ENCODE data around the gene FLT4. TPM values are rescaled to one million over a fixed set of nuclear protein-coding genes. Genes with fewer than 3 reads are reported as not detected.

Gene FLT4
- total RNA-seq, 1 experiment from 2014 or later = 6.3 TPM

DNA sequence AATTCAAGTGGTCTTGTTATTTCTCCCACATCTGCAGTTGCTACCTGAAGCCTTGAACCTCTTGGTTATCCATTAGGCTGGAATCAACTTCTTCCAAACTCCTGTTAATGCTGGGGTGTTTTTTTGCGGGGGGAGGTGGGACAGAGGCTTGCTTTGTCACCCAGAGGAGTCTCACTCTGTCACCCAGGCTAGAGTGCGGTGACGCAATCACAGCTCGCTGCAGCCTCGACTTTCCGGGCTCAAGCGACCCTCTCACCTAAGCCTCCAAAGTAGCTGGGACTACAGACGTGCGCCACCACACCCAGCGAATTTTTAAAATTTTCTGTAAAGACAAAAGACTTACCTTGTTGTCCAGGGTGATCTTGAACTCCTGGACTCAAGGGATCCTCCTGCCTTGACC is 62.5 kb downstream of the FLT4 start:
- no peak overlapping the region for H3K4ac ChIP-seq (ENCODE audit: low read depth, low read length)
- no peaks in the 10 kb centered on the region for H3K4me1 ChIP-seq (ENCODE audit: insufficient read depth, low read length)
- no peak overlapping the region for H2AFZ ChIP-seq (ENCODE audit: low read length)
- H3K4me2 ChIP-seq (ENCODE audit: insufficient read depth, insufficient read length, low read length) = no peak overlapping the region
- no peak overlapping the region for H3K27ac Mint-ChIP-seq
- H3K14ac ChIP-seq (ENCODE audit: insufficient read depth, low read length) = no peak overlapping the region
- H4K20me1 ChIP-seq (ENCODE audit: control insufficient read depth, insufficient read depth, insufficient read length) = no peaks in the 10 kb centered on the region
- H4K5ac ChIP-seq (ENCODE audit: insufficient read length, low read depth, low read length) = no peak overlapping the region
- H3K23me2 ChIP-seq (ENCODE audit: insufficient read length, low read depth, low read length, poor library complexity, severe bottlenecking) = peaks cover 10% of the 10 kb centered on the region
- no peak overlapping the region for H3T11ph ChIP-seq (ENCODE audit: low read length)
- no peak overlapping the region for H2BK5ac ChIP-seq (ENCODE audit: insufficient read length, low read length)
- peaks cover 65% of the 10 kb centered on the region for H3K27me3 Mint-ChIP-seq (ENCODE audit: low read depth)
- H3K79me2 ChIP-seq (ENCODE audit: insufficient read depth, low read length) = no peaks in the 10 kb centered on the region
- no peak overlapping the region for H3K9ac ChIP-seq (ENCODE audit: extremely low read depth, insufficient read length, low read length)
- H2BK12ac ChIP-seq (ENCODE audit: insufficient read length, low read depth, low read length) = no peak overlapping the region
- no peak for DNase-seq
- no peak overlapping the region for H2BK15ac ChIP-seq (ENCODE audit: low read depth, low read length)
- H3K4me3 Mint-ChIP-seq = no peak overlapping the region
- no peak overlapping the region for H4K8ac ChIP-seq (replicated peaks; ENCODE audit: insufficient read length, low read depth, low read length)
- WGBS (ENCODE audit: extremely low coverage, insufficient read length, low lambda C conversion rate) = no CpG with 5 or more reads among the region's 10 CpGs
- H3K23ac ChIP-seq (ENCODE audit: insufficient read length, low read depth, low read length) = no peak overlapping the region
- H3K36me3 Mint-ChIP-seq (ENCODE audit: insufficient read depth in 1 of 3, low read depth in 3 of 3) = no peaks in the 10 kb centered on the region; a peak in 1 of 7 replicates
- no peaks in the 10 kb centered on the region for H3K9me3 ChIP-seq (ENCODE audit: control insufficient read depth, low read depth, low read length)
- H3K18ac ChIP-seq (ENCODE audit: insufficient read length, low read depth, low read length) = no peak overlapping the region
- no peaks in the 10 kb centered on the region for H3K9me3 Mint-ChIP-seq
- H2AK5ac ChIP-seq (ENCODE audit: insufficient read length, low read length) = no peak overlapping the region
- no peaks in the 10 kb centered on the region for H3K79me1 ChIP-seq (ENCODE audit: insufficient read depth, low read depth, low read length, poor library complexity, severe bottlenecking)
- H4K91ac ChIP-seq (ENCODE audit: insufficient read length, low read depth, low read length) = no peak overlapping the region
- no peak overlapping the region for H3K27ac ChIP-seq (ENCODE audit: insufficient read length, low read depth, low read length)
- H3K56ac ChIP-seq (ENCODE audit: insufficient read length, low read depth, low read length) = no peak overlapping the region
- H3K4me1 Mint-ChIP-seq = peaks cover 3 to 6% of the 10 kb centered on the region in 2 experiments; a peak in 3 of 4 replicates
- no peak overlapping the region for H2BK20ac ChIP-seq (ENCODE audit: low read depth, low read length, poor library complexity, severe bottlenecking)
- H3K27me3 ChIP-seq (ENCODE audit: insufficient read depth, low read length) = peaks cover 27% of the 10 kb centered on the region
- TF ChIP-seq, protein P1, sequence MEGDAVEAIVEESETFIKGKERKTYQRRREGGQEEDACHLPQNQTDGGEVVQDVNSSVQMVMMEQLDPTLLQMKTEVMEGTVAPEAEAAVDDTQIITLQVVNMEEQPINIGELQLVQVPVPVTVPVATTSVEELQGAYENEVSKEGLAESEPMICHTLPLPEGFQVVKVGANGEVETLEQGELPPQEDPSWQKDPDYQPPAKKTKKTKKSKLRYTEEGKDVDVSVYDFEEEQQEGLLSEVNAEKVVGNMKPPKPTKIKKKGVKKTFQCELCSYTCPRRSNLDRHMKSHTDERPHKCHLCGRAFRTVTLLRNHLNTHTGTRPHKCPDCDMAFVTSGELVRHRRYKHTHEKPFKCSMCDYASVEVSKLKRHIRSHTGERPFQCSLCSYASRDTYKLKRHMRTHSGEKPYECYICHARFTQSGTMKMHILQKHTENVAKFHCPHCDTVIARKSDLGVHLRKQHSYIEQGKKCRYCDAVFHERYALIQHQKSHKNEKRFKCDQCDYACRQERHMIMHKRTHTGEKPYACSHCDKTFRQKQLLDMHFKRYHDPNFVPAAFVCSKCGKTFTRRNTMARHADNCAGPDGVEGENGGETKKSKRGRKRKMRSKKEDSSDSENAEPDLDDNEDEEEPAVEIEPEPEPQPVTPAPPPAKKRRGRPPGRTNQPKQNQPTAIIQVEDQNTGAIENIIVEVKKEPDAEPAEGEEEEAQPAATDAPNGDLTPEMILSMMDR (conservative IDR thresholded peaks at IDR 0.05) = no peak
- H2BK120ac ChIP-seq (ENCODE audit: low read depth, low read length, poor library complexity, severe bottlenecking) = no peak overlapping the region

Measured in H9 (cell line).